GM18511 (cell line): ENCODE data around the gene PLCL1.

Source experiments
- ATAC-seq: cut with Tn5 transposase; IDR thresholded peaks from one replicate; pipeline ENCODE4 v1.9.1; 2021; ENCODE audit warnings: mild to moderate bottlenecking, moderate library complexity; ENCODE audit not compliant: unreplicated experiment

The PLCL1 gene

DNA sequence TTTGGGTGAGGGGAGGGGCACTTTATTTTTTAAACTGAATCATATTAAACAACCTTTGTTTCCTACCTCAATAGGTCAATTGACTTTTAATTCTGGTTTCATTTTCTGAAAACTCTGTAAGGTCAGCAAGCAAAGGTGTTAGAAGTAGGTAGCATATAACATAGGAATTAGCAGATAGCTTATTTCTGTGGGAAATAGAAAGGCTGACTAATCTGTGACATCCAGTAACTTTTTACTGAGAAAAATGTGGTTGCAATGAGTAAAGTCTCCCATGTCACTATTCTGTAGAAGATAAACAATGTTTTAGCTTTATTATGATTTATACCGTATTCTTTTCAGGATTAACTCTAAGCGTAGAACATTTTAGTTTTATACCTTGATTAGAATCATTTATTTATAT lies 240.4 kb downstream of the PLCL1 start:
- ATAC-seq = no peak

DNA sequence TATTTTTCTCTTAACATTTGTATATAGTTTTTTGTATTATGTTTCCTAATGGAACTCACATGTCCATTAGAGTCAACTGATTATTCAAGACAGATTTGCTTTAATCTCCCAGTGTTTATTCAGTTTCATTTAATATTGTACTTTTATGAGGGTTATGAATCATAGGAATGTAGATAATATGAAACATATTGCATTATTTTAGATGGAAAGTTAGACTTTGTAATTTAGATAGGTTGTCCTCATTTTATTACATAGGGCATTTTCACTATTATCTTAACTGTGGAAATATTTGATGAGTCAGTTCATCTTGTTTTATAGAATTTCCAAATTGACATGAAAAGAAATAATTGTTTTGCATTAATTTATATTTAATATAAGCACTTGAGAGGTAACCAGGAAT lies 240.8 kb downstream of the PLCL1 start:
- ATAC-seq = no peak

DNA sequence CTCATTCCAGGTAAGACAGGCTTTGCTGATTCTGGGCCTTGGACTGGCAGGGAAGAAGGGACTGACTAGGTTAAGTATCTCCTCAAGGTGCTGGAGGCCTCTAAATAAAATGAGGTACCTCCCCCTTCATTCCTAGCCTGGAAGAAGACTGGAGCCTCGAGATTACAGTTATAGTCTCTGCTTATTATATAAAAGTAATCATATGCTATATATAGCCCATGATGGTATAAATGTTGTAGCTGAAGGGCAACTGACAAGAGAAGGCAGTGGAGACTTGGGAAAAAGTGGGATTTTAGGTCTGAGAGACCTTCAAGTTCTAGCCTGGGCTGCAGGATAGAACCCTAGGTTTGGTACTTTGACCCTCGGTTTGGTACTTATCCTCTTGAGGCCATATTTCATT lies 248.3 kb downstream of the PLCL1 start:
- ATAC-seq = no peak

DNA sequence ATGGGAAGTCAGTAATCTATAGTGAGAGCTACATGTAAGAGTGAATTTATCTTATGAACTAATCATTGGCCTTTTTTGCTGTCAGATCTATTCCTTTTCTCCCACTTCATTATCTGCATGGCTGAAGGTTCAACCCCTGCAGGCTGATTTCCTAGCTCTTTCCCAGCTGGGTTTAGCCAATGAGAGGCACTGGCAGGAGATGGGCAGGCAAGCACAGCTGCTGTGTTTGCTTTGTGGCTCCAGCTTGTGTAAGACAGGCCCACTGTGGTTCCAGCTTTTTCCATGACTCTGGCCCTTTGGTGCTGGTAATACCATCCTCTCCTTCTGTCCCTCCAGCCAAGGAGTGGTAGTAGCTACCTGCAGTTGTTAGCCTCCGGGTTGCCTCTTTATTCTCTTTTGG lies 248.8 kb downstream of the PLCL1 start:
- ATAC-seq = no peak

DNA sequence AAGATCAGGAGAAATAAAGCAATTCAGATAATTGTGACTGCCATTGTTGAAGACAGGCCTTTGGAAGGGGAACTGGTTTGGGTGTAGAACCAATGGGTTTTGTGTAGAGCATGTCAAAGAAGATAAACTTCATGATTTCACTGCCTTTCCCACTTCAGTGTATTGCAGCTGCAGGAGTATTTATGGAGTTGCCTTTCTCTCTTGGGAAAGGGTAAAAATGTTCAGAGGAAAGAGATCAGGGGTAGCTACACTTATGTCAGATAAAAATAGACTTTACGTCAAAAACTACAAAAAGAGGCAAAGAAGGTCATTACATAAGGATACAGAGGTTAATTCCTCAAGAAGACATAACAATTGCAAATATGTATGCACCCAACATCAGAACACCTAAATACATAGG lies 249.4 kb downstream of the PLCL1 start:
- ATAC-seq = no peak

DNA sequence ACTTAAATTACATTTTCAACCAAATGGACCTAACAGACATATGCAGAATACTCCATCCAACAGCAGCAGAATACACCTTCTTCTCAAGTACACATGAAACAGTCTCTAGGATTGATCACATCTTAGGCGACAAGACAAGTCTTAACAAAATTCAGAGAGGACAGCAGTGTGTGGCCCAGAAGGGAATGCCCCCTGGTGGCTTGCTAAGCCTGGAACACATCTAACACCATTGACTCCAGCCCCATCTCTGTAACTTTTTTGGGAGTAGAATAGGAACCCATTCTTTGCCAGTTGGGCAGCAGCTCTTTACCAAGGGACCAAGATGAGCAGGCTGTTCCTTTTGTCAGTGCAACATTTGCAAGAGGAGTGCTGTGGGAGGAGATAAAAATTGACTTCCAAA lies 249.9 kb downstream of the PLCL1 start:
- ATAC-seq = peak; percentile 81

DNA sequence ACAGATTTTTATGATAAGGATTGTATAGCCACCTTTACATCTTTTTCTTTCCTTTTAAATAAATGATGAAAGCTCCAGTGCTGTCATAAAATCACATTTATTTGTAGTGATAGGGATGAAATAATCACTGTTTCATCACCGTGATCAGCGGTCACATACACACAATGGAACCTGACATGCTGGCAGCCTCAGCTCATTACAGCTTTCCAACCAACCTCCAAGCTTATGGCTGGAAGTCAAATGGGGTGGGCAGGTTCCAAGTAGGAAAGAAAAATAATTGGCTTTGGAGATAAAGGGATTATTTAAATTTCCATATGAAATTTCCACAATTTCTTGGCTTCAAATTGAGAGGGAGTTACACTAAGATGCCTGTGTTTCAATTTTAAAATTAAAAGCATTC lies 251.3 kb downstream of the PLCL1 start:
- no peak for ATAC-seq

DNA sequence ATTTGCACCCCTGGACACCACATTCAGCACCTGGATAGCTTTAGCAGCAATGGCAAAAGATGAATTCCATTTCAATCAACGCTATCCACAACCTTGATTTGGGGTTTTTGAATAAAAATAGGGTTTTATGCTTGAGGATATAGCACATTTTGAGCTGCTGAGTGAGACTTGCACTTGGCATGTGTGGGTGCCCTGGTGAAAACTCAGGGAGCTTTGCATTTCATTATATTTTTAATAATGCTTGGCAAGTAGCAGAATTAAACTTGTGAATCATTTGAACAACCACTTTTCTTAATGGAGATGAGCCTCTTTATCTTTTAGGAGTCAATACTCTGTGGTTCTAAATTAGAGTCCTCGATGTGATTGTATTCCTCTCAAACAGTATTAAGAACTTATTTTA lies 252.4 kb downstream of the PLCL1 start:
- no peak for ATAC-seq

DNA sequence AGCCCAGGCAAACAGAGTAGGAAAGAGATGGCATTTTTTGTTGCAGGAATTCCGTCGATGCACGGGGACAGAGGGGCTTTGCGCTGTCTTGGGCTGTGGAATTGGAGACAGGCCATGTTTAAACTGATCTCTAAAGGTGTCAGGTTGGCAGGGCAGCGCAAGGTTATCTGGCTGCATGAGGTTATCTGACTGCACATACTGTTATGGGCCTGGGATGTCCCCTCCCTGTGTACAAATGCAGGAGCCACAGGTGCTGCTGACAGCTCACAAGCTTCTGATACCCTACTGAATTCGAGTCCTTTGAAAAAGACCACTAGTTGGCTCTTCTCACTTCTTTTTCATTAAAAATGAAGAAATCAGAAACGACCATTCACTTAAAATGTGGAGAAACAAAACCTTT lies 255.4 kb downstream of the PLCL1 start:
- no peak for ATAC-seq

DNA sequence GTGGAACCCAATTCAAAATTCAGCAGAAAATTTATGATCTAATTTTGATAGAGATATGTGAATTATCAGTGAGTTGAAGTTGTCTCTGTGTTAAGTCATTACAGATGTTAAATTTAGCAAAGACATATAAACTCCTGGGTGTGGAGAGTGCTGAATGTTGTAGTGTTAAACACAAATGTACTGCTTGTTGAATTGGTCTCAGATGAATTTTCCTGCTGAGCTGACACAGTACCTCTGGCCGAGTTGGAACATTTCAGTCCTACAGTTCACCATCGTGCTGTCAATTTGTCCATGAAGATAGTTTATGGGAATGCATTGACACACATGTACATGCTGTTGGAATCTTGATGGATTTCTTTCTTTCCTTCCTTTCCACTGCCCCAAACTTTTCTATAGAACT lies 255.9 kb downstream of the PLCL1 start:
- ATAC-seq = no peak

DNA sequence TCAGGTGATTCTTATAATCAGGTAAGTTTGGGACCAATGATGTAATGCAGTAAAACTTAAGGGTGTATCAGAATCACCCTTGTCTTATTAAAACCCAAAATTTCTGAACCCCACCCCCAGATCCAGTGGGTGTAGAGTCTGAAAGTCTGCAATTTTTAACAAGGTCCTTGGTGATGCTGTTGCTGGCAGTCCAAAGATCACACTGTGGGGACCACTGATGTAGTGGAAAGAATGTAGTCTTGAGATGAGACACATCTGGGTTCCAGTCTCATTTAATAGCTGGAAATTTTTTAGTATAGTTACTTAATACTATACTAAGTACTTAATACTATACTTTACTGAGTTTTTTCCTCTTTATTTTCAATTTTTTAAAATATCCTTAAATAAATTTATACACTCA lies 258.4 kb downstream of the PLCL1 start:
- ATAC-seq = no peak

DNA sequence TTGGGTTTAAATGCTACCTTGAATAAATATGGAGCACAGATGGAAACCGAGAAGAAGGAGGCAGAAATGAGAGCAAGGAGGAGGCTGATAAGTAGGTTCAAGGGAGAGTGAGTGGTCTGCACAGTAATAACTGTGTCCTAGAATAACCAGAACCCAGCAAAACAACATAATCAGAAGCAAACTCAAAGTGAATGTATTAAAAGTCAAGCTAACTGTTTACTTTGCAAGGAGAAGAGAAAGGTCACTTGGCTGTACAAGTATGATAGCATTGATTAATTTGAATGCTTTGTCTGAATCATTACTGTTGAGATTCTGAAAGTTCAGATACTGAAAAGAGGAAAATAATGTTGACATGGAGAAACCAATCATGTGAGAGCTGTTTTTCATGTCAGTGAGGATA lies 258.8 kb downstream of the PLCL1 start:
- ATAC-seq = no peak

DNA sequence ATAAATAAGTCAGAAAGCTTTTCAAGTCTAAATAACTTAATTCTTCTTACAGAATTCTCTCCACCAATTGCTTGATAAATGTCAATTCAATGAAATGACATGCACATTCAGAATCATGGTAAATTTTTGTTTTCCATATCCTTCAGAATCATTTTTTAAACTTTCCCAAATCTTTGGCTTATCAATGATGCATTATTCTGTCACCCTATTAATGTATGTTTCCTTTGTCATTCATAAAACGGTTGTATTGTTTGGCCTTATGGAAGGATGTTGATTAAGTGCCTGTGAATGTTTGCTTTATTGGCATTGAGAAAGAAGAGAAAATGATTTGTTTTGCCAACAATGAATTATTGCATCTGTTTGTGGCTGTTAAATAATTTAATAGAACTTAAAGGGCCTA lies 260.9 kb downstream of the PLCL1 start:
- no peak for ATAC-seq

DNA sequence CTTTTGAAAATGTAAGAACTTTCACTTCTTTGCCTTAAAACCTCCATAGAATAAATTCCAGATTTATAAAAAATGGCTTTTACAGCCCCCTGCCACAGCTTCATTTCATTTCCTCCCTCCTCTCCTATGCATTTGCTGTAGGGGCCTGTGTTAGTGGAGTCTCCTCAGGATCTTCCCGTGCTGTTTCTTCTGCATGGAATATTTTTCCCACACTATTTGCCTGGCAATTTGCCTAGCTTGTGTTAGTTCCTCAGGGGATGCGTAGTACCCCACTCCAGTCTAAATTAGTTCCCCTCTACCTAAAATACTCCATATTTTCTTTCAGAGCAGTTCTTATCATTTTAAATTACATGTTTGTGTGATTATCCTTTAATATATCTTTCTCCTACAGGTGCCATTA lies 262.2 kb downstream of the PLCL1 start:
- no peak for ATAC-seq

DNA sequence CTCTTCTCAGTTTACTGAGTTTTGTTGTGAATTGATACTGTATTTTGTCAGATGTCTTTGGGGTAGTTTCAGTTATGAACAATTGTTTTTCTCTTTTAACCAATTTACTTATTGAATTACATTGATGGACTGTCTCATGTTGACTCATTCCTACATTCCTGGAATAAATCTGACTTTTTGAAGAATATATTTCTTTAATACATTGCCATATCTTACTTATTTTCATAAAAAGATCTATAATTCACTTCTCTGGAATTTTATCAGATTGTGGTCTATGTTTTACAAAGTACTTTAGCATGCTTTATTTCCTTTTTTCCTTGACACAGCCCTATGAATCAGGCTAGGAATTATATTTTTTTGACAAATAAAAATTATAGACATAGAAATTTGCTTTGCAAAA lies 268.3 kb downstream of the PLCL1 start:
- ATAC-seq = no peak

DNA sequence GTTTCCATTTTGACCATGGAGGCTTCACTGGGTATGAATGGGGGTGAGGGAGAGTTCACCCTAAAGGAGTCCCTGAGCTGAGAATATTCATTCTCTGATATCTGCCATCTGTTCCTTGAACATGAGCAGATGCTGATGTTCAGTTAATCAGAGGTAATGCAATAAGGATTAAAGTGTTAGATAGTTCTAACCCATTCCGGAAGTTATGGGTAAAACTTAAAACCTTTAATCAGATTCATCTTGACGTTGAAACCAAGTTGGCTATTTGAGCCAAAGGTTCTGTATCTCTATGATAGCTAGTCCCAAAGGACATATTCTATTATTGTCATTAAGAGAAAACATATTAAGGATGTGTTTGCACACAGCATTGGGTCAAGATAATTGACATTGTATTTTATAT lies 268.9 kb downstream of the PLCL1 start:
- ATAC-seq = no peak

DNA sequence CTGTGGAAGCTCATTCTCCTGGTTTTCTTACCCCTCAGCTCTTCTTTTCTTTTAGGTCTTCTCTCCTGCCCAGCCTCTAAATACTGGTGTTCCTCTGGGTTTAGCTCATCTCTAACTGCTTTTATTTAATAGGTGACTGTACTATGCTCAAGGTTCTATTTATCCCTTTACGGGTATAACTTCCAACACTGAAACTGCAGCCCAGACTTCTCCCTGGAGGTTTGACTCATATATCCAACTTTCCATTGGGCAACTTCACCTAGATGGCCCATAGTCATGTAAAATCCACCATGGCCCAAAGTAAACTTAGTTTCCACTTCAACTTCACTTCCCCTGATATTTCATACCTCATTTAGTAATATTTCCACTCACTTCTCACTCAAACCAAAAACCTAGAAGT lies 273.1 kb downstream of the PLCL1 start:
- no peak for ATAC-seq

DNA sequence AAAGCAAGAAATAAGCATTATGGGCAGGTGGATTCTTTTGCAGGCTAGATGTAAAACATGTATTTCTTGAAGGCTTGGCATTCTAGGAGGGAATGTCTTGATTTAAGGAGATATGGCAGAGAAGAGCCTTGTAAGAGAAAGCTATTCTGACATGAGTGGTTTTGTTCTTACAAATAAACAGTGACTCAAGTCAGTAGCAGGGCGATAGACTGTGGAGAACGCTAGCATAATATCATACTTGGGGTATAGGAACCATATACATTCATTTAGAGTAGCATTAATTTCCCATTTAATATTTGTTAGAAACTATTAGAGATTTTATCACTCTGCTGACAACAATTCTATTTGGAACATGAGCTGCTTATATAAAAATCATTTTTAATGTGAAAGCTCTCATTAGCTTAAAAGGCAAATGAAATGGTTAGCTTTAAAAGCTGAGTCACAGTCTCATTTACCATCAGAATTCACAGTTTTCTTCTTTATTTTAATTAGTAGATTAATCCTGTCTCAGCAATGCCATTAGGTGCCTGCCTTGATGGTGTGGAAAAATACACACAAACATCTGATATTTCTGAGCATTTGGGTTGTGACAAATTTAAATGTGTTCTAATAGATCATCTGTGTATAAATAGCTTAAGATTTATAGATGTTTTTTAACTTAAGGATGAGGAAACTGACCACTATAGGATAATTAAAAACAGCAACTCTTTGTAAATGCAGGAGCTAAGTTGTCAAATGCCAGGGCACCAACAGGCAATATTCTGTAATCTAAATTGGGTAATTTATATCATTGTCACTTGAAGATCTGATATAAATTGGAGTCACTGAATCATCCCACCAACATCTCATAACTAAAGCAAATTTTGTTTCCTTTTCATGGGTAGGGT lies 276.7 kb downstream of the PLCL1 start:
- no peak for ATAC-seq

DNA sequence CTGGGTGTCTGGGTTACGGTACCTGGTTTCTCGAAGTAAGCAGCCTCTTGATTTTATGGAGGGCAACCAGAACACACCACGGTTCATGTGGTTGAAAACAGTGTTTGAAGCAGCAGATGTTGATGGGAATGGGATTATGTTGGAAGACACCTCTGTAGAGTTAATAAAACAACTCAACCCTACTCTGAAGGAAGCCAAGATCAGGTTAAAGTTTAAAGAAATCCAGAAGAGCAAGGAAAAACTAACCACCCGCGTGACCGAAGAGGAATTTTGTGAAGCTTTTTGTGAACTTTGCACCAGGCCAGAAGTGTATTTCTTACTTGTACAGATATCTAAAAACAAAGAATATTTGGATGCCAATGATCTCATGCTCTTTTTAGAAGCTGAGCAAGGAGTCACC lies 279.8 kb downstream of the PLCL1 start:
- ATAC-seq = no peak

DNA sequence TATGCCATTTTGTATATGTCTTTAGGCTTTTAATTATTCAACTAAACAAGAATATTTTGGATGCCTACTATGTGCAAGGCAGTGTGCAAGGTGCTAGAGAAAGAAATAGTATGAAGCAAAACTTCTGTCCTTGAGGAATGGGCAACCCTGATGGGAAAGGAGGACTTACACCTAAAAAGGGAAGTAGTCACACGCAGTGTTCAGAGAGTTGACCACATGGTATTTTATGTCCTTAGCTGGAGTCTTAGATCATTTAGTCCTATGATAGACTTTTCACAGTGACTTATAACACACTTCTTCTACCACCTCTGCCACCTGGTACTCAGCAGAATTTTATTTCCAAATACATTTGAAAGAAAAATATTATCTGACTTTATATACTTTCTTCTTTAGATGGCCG lies 291.6 kb downstream of the PLCL1 start:
- no peak for ATAC-seq

DNA sequence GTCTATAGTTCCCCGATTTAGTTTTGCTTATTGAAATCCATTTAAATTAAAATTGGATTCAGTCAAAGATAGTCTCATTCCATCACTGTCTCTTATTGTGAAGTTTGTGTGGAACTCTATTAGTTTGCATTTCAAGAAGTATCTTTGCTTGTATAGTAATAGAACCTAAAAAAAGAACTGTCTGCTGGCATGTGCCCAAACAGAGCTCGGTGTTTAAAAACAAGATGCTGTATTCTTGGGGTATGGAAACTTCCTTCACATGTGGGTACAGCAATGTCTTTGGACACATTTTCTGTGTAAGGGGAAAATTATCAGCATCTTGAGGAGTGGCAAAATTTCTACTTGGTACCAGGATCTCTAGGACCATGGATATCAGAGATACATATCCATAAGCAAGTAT lies 292.6 kb downstream of the PLCL1 start:
- no peak for ATAC-seq

DNA sequence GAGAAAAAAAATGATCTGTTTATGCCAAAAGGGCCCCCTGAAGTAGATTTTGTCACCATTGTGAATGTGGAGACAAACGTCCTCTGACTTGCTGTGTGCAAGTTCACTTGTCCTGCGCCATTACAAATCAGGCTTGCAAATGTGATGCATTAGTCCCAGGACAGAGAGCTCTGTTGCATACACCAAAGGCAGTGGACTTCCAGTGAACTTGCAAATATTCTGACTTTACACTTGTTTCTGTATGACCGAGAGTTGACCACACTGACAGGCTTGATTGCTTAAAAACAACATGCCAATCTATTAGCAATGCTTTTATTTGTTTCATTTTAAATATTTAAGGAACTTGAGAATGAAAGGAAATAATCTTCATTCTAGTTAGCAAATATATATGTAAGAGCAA lies 293.2 kb downstream of the PLCL1 start:
- peak; percentile 47 for ATAC-seq

DNA sequence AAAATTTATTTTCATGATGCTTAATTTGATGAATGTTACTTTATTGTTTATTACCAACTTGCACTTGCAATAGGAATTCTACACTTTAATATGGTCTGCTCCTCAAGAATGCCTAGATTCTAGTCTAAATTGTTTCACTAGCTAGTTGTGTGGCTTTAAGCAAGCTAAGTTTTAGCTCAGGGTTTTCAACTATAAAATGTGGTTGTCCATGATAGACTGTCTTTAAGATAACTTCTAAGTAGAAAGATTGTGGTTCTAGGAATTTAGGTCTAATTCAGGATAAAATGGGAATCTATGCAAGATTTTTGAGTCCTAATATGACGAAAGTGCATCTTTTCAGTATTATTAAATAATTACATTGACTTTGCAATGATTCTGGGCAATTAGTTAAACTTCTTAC lies 294.0 kb downstream of the PLCL1 start:
- no peak for ATAC-seq
